ENCODE data around the gene ERG. TPM values are rescaled to one million over a fixed set of nuclear protein-coding genes. Genes with fewer than 3 reads are reported as not detected.

ERG gene
- total and polyA plus RNA-seq, 2 of the 8 experiments (the other 6 are each of a cell fraction or from before 2014, with no cell fraction given): 1.0 to 3.0 TPM

DNA sequence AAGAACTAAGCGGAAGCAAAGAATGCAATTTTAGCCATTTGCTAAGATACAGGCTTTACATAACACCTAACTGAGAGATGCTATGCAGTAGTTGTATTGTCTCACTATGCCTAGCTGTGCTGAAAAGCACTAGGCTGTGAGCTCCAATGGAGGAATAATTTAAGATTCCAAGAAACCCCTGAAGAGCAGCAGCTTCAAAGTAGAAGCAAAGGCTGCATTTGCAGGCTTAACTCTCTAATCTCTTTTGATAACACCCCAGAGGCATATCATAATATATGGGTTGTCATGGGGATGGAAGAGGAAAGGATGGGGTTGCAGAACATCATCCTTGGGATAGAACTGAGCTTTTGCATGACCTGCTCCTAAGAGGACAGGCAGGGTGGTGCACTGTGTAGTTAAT lies 102.0 kb downstream of the ERG start (continued):
- TF ChIP-seq SP4 (IDR thresholded peaks at IDR 0.05; ENCODE audit: low read length) (no peak), POU5F1 (IDR thresholded peaks at IDR 0.05; ENCODE audit: low read depth, low read length) (no peak)

Measured in H1 (cell line).